Astrocyte (in vitro differentiated cells and primary cell): ENCODE results near the gene CYBC1. TPM values are rescaled to one million over a fixed set of nuclear protein-coding genes. Genes with fewer than 3 reads are reported as not detected.
A peak's percentile ranks its signal among the peaks of the same experiment; 100 is the strongest.

Experiments used
- DNase-seq: peaks from one replicate; pipeline ENCODE4 v3.0.0-alpha.2; 2010; ENCODE audit warnings: low read depth
- FAIRE-seq: peaks from 2 replicates; lab custom pipeline; 2011; peaks lifted over from hg19 to GRCh38; lab: Jason Lieb, UNC
- H2AFZ ChIP-seq: 2 replicates; pipeline ENCODE4 v1.6.0; 2012; ENCODE audit warnings: low read depth, low read length, inconsistent platforms
- H3K27ac ChIP-seq: 2 replicates; pipeline ENCODE4 v1.5.1; 2011; ENCODE audit warnings: low read depth, low read length, inconsistent platforms
- H3K27me3 ChIP-seq: 2 replicates; pipeline ENCODE4 v1.6.0; 2011; ENCODE audit warnings: low read length, inconsistent platforms; ENCODE audit not compliant: insufficient read depth
- H3K36me3 ChIP-seq: 2 replicates; pipeline ENCODE4 v1.5.1; 2011; ENCODE audit warnings: low read length, inconsistent platforms; ENCODE audit not compliant: insufficient read depth
- H3K4me1 ChIP-seq: 2 replicates; pipeline ENCODE4 v1.5.1; 2011; ENCODE audit warnings: low read length, inconsistent platforms; ENCODE audit not compliant: insufficient read depth
- H3K4me2 ChIP-seq: 2 replicates; pipeline ENCODE4 v1.6.0; 2012; ENCODE audit warnings: low read length, inconsistent platforms
- H3K4me3 ChIP-seq: 2 replicates; pipeline ENCODE4 v1.5.1; 2011; ENCODE audit warnings: low read depth, mild to moderate bottlenecking, low read length, inconsistent platforms; ENCODE audit not compliant: insufficient read depth
- H3K79me2 ChIP-seq: 2 replicates; pipeline ENCODE4 v1.6.0; 2012; ENCODE audit warnings: mild to moderate bottlenecking, low read length, inconsistent platforms; ENCODE audit not compliant: insufficient read depth
- H3K9ac ChIP-seq: 2 replicates; pipeline ENCODE4 v1.6.0; 2012; ENCODE audit warnings: mild to moderate bottlenecking, low read length, inconsistent platforms
- H3K9me3 ChIP-seq: 2 replicates; pipeline ENCODE4 v1.5.1; 2012; ENCODE audit warnings: low read depth, mild to moderate bottlenecking, low read length, inconsistent platforms; ENCODE audit not compliant: insufficient read depth
- H4K20me1 ChIP-seq: 2 replicates; pipeline ENCODE4 v1.6.0; 2012; ENCODE audit warnings: low read length, inconsistent platforms; ENCODE audit not compliant: insufficient read depth
- H3K27ac Mint-ChIP-seq: one replicate; pipeline ENCODE4 v1.8.0; 2021; ENCODE audit warnings: mild to moderate bottlenecking, mixed read lengths; ENCODE audit not compliant: unreplicated experiment
- H3K27me3 Mint-ChIP-seq: one replicate; pipeline ENCODE4 v1.8.0; 2021; ENCODE audit warnings: low read depth, mixed read lengths; ENCODE audit not compliant: unreplicated experiment
- H3K36me3 Mint-ChIP-seq: one replicate; pipeline ENCODE4 v1.8.0; 2021; ENCODE audit warnings: low read depth, mixed read lengths; ENCODE audit not compliant: unreplicated experiment
- H3K4me1 Mint-ChIP-seq: one replicate; pipeline ENCODE4 v1.8.0; 2021; ENCODE audit warnings: low read depth, mixed read lengths; ENCODE audit not compliant: unreplicated experiment
- H3K4me3 Mint-ChIP-seq: one replicate; pipeline ENCODE4 v1.8.0; 2021; ENCODE audit warnings: mild to moderate bottlenecking, moderate library complexity, mixed read lengths; ENCODE audit not compliant: unreplicated experiment
- H3K9me3 Mint-ChIP-seq: one replicate; pipeline ENCODE4 v1.8.0; 2021; ENCODE audit warnings: mild to moderate bottlenecking, mixed read lengths; ENCODE audit not compliant: unreplicated experiment
- CTCF ChIP-seq: IDR thresholded peaks from 2 replicates; pipeline ENCODE4 v1.5.1; 2011; ENCODE audit warnings: low read depth, mild to moderate bottlenecking, inconsistent platforms, low read length, moderate library complexity; ENCODE audit not compliant: insufficient read depth
- EZH2 ChIP-seq: IDR thresholded peaks from 2 replicates; pipeline ENCODE4 v1.6.1; 2012; ENCODE audit warnings: mild to moderate bottlenecking, low read length, inconsistent platforms; ENCODE audit not compliant: insufficient read depth
- total RNA-seq: library from RNA; stranded (reverse); gene quantifications from 2 replicates; pipeline ENCODE4 v1.2.1, GENCODE V29; 2021

The CYBC1 gene
- total RNA-seq, 1 donor from 2014 or later, result 67.3 TPM

GRCh38 chr17:82432017-82432416 lies 18.5 kb downstream of the CYBC1 start:
- Histone ChIP-seq H3K79me2 (no peaks in the 10 kb centered on the region), H3K27ac (no peak overlapping the region), H3K9ac (no peak overlapping the region), H3K4me3 (no peak overlapping the region), H3K4me1 (peaks cover 4% of the 10 kb centered on the region), H3K36me3 (no peaks in the 10 kb centered on the region), H3K4me2 (no peak overlapping the region), H3K27me3 (no peaks in the 10 kb centered on the region), H4K20me1 (no peaks in the 10 kb centered on the region), H2AFZ (no peak overlapping the region), H3K9me3 (no peaks in the 10 kb centered on the region)
- FAIRE-seq (no peak), DNase-seq (no peak)
- peaks cover 7% of the 10 kb centered on the region for H3K36me3 Mint-ChIP-seq
- peaks cover 3% of the 10 kb centered on the region for H3K4me1 Mint-ChIP-seq
- peaks cover 3% of the 10 kb centered on the region for H3K9me3 Mint-ChIP-seq
- H3K27me3 Mint-ChIP-seq, result peaks cover 13% of the 10 kb centered on the region
- TF ChIP-seq EZH2 (no peak), CTCF (no peak)
- H3K27ac Mint-ChIP-seq, result no peak overlapping the region
- no peak overlapping the region for H3K4me3 Mint-ChIP-seq

- H3K36me3 Mint-ChIP-seq, result peaks cover 7% of the 10 kb centered on the region
- no peak overlapping the region for H3K4me2 ChIP-seq
- no peak for TF ChIP-seq CTCF
- TF ChIP-seq EZH2, result no peak
- H3K36me3 ChIP-seq, result no peaks in the 10 kb centered on the region
- no peak overlapping the region for H2AFZ ChIP-seq
- H3K4me1 Mint-ChIP-seq, result no peaks in the 10 kb centered on the region
- H3K4me1 ChIP-seq, result no peaks in the 10 kb centered on the region
- no peaks in the 10 kb centered on the region for H3K27me3 ChIP-seq
- H4K20me1 ChIP-seq, result no peaks in the 10 kb centered on the region
- H3K27me3 Mint-ChIP-seq, result peaks cover 13% of the 10 kb centered on the region
- H3K27ac ChIP-seq, result no peak overlapping the region
- H3K9me3 ChIP-seq, result no peaks in the 10 kb centered on the region
- peaks cover 3% of the 10 kb centered on the region for H3K9me3 Mint-ChIP-seq
- DNase-seq, result no peak
- H3K4me3 Mint-ChIP-seq, result peak overlapping the region; percentile 50
- no peaks in the 10 kb centered on the region for H3K79me2 ChIP-seq
- H3K9ac ChIP-seq, result no peak overlapping the region
- H3K4me3 ChIP-seq, result no peak overlapping the region
- H3K27ac Mint-ChIP-seq, result no peak overlapping the region
- no peak for FAIRE-seq
These were observed 20.7 kb downstream of the CYBC1 start for GRCh38 chr17:82429824-82430223.

- Histone ChIP-seq H3K27me3 (no peaks in the 10 kb centered on the region), H3K4me2 (no peak overlapping the region), H3K4me1 (no peaks in the 10 kb centered on the region), H3K36me3 (no peaks in the 10 kb centered on the region), H3K27ac (no peak overlapping the region), H3K79me2 (no peaks in the 10 kb centered on the region), H2AFZ (no peak overlapping the region), H3K9ac (no peak overlapping the region), H4K20me1 (no peaks in the 10 kb centered on the region), H3K9me3 (no peaks in the 10 kb centered on the region), H3K4me3 (no peak overlapping the region)
- FAIRE-seq (no peak), DNase-seq (no peak)
- TF ChIP-seq EZH2, result no peak
- no peak for TF ChIP-seq CTCF
- peaks cover 13% of the 10 kb centered on the region for H3K27me3 Mint-ChIP-seq
- H3K9me3 Mint-ChIP-seq, result peaks cover 3% of the 10 kb centered on the region
- no peak overlapping the region for H3K27ac Mint-ChIP-seq
- H3K4me1 Mint-ChIP-seq, result no peaks in the 10 kb centered on the region
- H3K4me3 Mint-ChIP-seq, result no peak overlapping the region
- H3K36me3 Mint-ChIP-seq, result peaks cover 10% of the 10 kb centered on the region
These were observed 22.0 kb downstream of the CYBC1 start for GRCh38 chr17:82428546-82428945.
